HG03354 (cell line): Measurements from ENCODE around the gene ATG5.
"Not testable (repeated sequence)": the region's sequence is repeated elsewhere in the genome, so short reads cannot be mapped to it uniquely, and the experiment has no call there.

ENCODE experiments used
- ATAC-seq: cut with Tn5 transposase; IDR thresholded peaks from one replicate; pipeline ENCODE4 v1.9.1; 2021; ENCODE audit warnings: mild to moderate bottlenecking; ENCODE audit not compliant: unreplicated experiment, poor library complexity, severe bottlenecking

The ATG5 gene

GRCh38 chr6:106163966-106164877 lies 161.3 kb downstream of the ATG5 start:
- peak; percentile 63 for ATAC-seq

DNA sequence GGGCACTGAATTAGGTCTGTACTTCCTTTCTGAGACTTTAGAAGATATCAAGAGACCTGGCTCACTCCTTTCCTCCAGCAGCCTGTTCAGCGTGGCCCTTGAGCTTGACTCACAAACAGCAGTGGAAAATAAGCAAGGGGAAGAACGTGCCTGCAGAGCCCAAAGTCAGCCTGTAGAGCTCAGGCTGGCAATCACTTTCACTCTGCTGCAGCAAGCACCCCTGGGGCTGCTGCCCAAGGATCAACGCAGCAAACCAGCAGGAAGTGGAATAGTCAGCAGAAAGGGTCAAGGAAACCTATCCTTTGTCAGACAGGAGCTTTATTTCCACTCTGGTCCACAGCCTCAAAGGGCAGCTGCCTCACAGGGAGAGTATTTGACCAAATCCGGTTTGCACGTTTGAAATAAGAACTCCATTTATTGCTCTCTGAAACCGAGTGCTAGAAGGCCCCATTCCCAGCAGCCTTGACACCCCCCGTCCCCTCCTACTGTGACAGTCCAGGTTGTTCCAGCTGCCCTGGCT lies 162.1 kb downstream of the ATG5 start:
- ATAC-seq, result peak; percentile 35

DNA sequence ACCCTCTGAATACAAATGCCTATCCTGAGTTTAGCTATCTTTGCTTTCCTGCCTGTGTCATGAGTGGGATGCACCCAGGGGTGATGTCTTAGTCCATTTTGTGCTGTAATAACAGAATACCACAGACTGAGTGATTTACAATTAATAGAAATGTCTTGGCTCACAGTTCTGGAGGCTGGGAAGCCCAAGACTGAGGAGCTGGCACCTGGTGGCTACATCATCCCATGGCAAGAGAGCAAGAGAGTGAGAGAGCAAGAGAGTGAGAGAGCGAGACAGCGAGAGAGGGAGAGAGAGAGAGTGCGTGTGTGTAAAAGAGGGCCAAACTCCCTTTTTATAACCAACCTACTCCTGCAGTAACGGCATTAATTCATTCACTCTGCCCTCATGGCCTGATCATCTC lies 162.6 kb downstream of the ATG5 start:
- no peak for ATAC-seq

DNA sequence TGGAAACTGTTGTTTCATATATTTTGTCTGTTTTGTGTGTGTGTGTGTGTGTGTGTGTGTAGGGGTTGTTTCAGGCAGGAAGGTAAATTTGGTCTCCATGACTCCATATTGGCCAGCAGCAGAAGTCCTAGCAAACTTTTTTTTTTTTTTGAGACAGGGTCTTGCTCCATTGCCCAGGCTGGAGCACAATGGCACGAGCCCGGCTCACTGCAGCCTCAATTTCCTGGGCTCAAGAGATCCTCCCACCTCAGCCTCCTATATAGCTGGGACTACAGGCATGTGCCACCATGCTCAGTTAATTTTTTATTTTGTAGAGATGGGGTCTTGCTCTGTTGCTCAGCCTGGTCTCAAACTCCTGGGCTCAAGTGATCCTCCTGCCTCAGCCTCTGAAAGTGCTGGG lies 163.7 kb downstream of the ATG5 start:
- no peak for ATAC-seq

- ATAC-seq, result no peak
Observed at GRCh38 chr6:106161311-106161874, 164.2 kb downstream of the ATG5 start.

DNA sequence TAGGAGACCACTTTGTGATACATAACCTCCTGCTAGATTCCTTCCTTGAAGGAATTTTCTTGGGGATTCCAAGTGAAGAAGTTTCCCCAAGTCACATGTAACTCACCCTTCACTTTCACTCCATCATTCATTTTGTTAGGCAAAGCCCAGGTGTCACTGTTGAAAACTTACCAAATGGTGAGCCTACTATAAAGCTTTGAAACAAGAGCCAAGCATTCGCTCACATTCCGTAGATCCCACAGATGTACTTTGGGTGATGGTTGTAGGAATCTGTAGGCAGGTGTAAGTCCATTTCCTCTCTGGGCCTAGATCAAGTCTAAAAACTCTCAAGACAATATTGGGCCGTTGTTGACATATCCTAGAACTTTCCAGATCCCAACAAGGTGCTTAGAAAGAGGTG lies 165.4 kb downstream of the ATG5 start:
- ATAC-seq, result no peak

DNA sequence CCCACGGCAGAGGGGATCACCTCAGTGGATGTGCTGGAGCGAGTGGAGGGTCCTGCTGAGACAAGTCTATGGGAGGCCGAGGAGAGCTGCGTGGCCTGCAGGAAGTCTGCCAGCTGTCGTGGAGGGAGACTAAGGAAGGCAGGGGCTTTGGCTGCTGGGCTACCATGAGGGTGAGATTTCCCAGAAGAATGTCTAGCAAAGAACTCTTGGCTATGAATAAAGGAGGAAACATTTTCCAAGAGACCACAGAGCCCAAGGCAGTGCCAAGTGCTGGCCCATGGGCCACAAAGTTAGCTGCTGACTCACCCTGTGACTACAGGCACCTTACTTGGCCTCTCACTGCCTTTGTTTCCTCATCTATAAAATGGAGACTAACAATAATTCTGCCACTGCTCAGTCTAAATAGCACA lies 166.0 kb downstream of the ATG5 start:
- no peak for ATAC-seq

DNA sequence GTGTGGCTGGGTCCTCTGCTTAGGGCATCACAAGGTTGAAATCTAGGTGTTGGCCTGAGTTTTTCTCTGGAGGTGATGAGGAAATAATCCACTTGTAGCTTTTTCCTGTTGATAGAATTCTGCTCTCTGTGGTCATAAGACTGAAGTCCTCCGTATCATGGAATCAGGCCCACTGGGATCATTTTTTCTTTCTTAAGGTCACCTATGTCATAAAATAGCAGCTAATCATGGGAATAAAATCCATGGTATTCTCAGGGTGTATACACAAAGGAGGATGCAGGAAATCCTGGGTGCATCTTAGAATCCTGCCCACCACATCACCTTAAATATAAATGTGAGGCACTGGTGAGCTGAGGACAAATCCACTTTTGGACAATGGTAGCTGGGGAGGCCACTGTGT lies 166.7 kb downstream of the ATG5 start:
- no peak for ATAC-seq

DNA sequence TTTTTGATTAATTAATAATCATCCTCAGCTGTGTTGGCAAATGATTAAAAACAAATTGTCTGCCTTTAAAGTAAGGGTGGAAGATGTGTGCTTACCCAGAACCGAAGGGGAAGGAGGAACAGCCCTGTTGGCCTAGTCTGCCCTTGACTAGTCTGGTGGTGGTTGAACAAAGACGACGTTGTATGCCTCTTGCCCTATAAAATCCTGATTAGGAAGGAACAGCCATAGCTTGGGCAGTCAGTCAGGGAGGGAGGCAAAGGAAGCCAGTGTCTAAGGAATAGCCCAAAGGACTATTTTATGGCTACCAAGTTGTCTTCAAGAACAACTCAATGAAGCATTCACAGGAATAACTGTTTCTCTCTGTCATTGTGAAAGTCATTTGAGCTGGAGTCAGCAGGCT lies 168.7 kb downstream of the ATG5 start:
- no peak for ATAC-seq

GRCh38 chr6:106156413-106156812 lies 169.1 kb downstream of the ATG5 start:
- no peak for ATAC-seq

DNA sequence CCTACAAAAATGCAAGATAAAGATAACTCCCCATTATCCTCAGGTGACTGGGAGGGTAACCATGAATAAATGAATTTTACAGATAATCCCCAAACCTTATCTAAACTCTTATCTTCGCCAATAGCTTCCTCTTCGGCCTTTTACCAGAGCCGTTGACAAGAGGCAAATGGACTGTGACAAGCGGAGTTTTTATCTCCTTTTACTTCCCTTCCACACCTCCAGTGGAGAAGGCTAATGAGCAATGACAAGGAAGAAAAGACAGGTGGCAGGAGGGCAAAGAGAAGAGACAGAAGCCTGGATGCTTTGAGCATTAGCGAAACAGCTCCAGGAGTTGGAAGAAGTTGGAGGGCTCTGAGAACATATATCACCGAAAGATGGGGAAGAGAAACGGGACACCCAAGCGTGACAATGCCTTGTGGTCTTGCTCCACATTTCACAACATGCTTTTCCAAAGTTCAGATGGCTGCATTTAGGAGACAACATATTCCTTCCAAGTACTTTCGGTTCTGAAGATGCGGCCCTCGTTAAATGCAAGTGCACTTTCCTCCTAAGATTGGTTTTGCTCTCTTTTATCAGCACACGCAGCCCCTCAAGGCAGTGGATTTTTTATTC lies 170.2 kb downstream of the ATG5 start:
- no peak for ATAC-seq

- ATAC-seq, result no peak
Observed at GRCh38 chr6:106154326-106154725, 171.2 kb downstream of the ATG5 start.

GRCh38 chr6:106152952-106153351 lies 172.6 kb downstream of the ATG5 start:
- ATAC-seq, result no peak

- not testable (repeated sequence) for ATAC-seq
Observed at GRCh38 chr6:106152476-106152875, 173.1 kb downstream of the ATG5 start.

GRCh38 chr6:106149472-106150069 lies 176.0 kb downstream of the ATG5 start:
- no peak for ATAC-seq

- no peak for ATAC-seq
Observed at GRCh38 chr6:106147476-106147875, 178.1 kb downstream of the ATG5 start.

DNA sequence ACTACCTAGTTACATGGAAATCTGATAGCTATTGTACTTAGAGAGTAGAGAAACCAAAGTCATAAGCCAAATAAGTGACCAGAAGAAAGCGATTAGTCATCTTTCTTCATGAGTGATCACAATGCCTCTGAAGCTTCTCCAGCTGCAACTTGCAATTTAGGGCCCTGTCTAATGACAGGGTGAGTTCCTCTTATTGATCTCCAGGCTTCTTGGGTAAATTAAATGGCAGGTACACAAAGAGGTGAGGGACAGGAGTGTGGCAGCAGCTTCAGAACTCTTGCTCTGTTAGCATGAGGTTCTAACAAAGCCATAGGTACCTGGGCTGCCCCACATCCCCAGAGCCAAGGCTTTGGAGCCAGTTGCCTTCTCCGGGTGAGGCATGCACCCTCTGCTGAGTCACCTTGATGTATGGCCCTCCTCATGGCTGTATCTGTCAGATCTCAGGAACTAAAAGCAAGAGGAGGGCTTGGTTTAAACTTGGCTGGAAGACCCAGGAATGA lies 178.7 kb downstream of the ATG5 start:
- ATAC-seq, result peak; percentile 46

GRCh38 chr6:106145741-106146227 lies 179.8 kb downstream of the ATG5 start:
- ATAC-seq, result peak; percentile 29

DNA sequence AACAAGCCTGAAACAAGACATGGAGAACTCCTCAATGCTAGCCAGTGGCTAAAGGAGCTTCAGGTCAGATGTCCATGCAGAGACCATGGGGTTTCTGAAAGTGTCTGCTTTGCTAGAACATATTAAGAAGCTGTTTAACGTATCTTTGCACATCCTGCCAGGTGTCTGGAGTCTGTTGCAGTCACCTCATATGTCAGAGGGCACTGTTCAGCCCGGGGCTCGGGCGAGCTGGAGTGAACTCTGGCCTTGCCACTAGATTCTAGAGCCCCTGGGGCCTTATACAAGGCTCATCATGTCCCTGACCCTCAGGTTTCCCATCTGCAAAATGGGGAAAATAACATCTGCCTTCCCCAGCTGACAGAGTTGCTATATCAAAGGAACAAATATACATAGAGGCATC lies 180.4 kb downstream of the ATG5 start:
- no peak for ATAC-seq

- ATAC-seq, result no peak
Observed at GRCh38 chr6:106143665-106144064, 181.9 kb downstream of the ATG5 start.
